Right hindlimb (tissue), 1 donor: ENCODE data around the gene TMEM123.

ENCODE experiments used
- DNase-seq: peaks from one replicate; pipeline ENCODE4 v3.0.0-alpha.2; 2018

TMEM123 gene

GRCh38 chr11:102471474-102471873 lies 18.9 kb upstream of the TMEM123 start:
- no peak for DNase-seq

GRCh38 chr11:102470251-102470650 lies 17.7 kb upstream of the TMEM123 start:
- no peak for DNase-seq

- DNase-seq: no peak
These were observed 16.7 kb upstream of the TMEM123 start for GRCh38 chr11:102469196-102469821.

GRCh38 chr11:102468616-102469195 lies 16.1 kb upstream of the TMEM123 start:
- no peak for DNase-seq

- DNase-seq: no peak
These were observed 15.5 kb upstream of the TMEM123 start for GRCh38 chr11:102467853-102468580.

- no peak for DNase-seq
These were observed 14.6 kb upstream of the TMEM123 start for GRCh38 chr11:102467080-102467708.

- DNase-seq: no peak
These were observed 13.1 kb upstream of the TMEM123 start for GRCh38 chr11:102465696-102466095.

- no peak for DNase-seq
These were observed 12.4 kb upstream of the TMEM123 start for GRCh38 chr11:102464859-102465500.

GRCh38 chr11:102464037-102464436 lies 11.5 kb upstream of the TMEM123 start:
- DNase-seq: no peak

GRCh38 chr11:102462610-102463009 lies 10.0 kb upstream of the TMEM123 start:
- no peak for DNase-seq

GRCh38 chr11:102459393-102459792 lies 6.8 kb upstream of the TMEM123 start:
- DNase-seq: no peak

GRCh38 chr11:102458548-102458947 lies 6.0 kb upstream of the TMEM123 start:
- DNase-seq: no peak

GRCh38 chr11:102457865-102458264 lies 5.3 kb upstream of the TMEM123 start:
- no peak for DNase-seq

GRCh38 chr11:102457056-102457677 lies 4.6 kb upstream of the TMEM123 start:
- DNase-seq: no peak

GRCh38 chr11:102456381-102456780 lies 3.8 kb upstream of the TMEM123 start:
- no peak for DNase-seq

- DNase-seq: no peak
These were observed 1.4 kb upstream of the TMEM123 start for GRCh38 chr11:102453921-102454320.

GRCh38 chr11:102453302-102453695 lies 734 bp upstream of the TMEM123 start:
- no peak for DNase-seq

- peak; percentile 80 for DNase-seq
These were observed 694 bp downstream of the TMEM123 start for GRCh38 chr11:102451681-102452460.

GRCh38 chr11:102451041-102451680 lies 1.4 kb downstream of the TMEM123 start:
- no peak for DNase-seq

- DNase-seq: no peak
These were observed 2.7 kb downstream of the TMEM123 start for GRCh38 chr11:102449651-102450570.
